Activated gamma-delta T cell (primary cell): ENCODE results near the gene ABCA1.
"Not testable (repeated sequence)": the region's sequence is repeated elsewhere in the genome, so short reads cannot be mapped to it uniquely, and the experiment has no call there.

Experiments used
- DNase-seq: peaks from one replicate; lab custom pipeline; 2025; lab: John Stamatoyannopoulos, UW

The ABCA1 gene

DNA sequence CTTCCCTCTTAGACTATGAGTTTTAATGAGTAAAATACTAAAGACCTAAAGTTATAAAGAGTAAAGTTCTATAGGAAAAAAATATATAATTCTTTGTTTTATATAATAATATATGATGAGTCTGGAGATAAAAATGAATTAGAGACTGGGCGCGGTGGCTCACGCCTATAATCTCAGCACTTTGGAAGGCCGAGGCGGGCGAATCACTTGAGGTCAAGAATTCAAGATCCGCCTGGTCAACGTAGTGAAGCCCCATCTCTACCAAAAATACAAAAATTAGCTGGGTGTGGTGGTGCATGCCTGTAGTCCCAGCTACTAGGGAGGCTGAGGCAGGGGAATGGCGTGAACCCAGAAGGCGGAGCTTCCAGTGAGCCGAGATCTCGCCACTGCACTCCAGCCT, 158.9 kb downstream of the ABCA1 start:
- not testable (repeated sequence) for DNase-seq

DNA sequence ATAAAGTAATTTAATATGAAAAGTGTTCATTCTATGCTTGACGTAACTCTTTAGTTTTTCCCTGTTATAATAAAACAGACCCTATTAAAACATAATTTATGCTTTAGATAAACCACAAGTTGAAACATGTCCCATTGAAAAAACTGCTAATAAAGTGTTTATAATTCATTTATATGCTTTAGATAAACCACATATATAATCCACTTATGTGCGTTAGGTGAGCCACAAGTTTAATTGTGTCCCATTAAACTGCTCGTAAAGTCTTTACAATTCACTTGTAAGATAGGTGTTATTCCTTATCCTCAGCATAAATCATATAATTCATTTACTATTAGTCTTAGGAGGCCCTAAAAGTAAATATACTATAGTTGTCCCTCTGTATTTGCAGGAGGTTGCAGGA, 160.4 kb downstream of the ABCA1 start:
- no peak for DNase-seq

- no peak for DNase-seq
These were observed 161.9 kb downstream of the ABCA1 start for GRCh38 chr9:104766025-104766424.

DNA sequence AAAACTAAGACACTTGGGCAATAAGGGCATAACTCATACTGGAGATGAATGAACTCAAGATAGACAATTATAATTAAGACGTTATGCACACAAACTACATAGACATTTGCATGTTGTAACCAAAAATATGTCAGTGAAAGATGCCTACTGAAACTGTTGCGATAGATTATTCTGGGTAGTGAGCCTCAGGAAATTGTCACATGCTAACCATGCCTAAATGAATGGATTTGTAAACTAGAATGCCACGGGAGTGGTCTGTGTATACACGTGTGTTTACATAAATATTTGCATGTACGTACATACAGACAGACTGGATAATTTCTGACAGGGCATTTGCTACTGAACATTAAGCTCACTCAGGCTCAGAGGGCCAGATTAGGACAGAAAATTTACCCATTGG, 162.8 kb downstream of the ABCA1 start:
- DNase-seq = no peak

- DNase-seq = no peak
These were observed 169.0 kb downstream of the ABCA1 start for GRCh38 chr9:104758974-104759373.

DNA sequence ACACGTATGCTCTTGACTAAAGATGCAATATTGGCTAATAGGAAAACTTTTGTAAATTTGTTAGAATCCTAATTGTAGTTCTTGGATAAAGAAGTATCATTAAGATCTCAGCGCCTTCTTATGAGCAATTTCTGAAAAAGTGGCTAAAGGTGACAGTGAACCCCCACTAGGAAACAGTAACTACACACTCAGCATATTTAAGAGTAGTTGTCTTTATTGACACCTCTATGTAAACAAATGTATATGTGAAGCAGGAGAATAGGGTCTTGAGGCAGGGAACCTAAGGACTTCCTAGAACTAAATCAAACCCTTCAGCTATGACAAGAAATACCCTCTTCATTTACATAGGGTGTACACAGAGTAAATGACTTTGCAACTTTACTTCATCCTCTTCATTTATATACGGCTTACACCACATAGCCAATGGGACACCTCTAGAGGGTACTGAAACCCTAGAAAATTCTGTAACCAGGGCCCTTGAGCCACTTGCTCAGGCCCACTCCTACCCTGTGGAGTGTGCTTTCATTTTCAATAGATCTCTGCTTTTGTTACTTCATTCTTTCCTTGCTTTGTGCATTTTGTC, 177.7 kb downstream of the ABCA1 start:
- no peak for DNase-seq

- DNase-seq = no peak
These were observed 179.5 kb downstream of the ABCA1 start for GRCh38 chr9:104748359-104749031.

- peak; percentile 69 for DNase-seq
These were observed 180.2 kb downstream of the ABCA1 start, which contains the start of gene NIPSNAP3A for GRCh38 chr9:104747565-104748358. TSS of gene NIPSNAP3A (plus strand) at chr9:104747683. CDS start at chr9:104747793, 110 bp downstream.

GRCh38 chr9:104747245-104747564, 180.8 kb downstream of the ABCA1 start:
- DNase-seq = no peak

- DNase-seq = no peak
These were observed 181.2 kb downstream of the ABCA1 start for GRCh38 chr9:104746798-104747197.

- DNase-seq = no peak
These were observed 181.7 kb downstream of the ABCA1 start for GRCh38 chr9:104746285-104746684.

GRCh38 chr9:104745852-104746251, 182.1 kb downstream of the ABCA1 start:
- DNase-seq = no peak

GRCh38 chr9:104743376-104743985, 184.5 kb downstream of the ABCA1 start:
- DNase-seq = no peak

GRCh38 chr9:104740621-104741020, 187.3 kb downstream of the ABCA1 start:
- no peak for DNase-seq

DNA sequence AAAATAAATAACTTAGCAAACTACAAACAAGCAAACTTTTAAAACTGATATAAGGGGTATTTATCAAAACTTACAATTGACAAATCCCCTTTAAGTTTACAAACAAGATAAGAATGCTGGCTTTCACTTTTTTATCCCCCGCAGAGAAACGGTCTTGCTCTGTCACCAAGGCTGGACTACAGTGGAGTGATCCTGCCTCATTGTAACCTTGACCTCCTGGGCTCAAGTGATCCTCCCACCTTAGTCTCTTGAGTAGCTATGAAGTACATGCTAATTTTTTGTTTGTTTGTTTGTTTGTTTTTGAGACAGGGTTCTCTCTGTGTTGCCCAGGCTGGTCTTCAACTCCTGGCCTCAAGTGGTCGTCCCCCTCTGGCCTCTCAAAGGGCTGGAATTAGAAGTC, 189.5 kb downstream of the ABCA1 start:
- DNase-seq = no peak
